GM21381 (cell line): Measurements from ENCODE around the gene RCC2.
"Not testable (repeated sequence)": the region's sequence is repeated elsewhere in the genome, so short reads cannot be mapped to it uniquely, and the experiment has no call there.

Source experiments
- ATAC-seq: cut with Tn5 transposase; IDR thresholded peaks from one replicate; pipeline ENCODE4 v1.9.1; 2021; ENCODE audit warnings: mild to moderate bottlenecking, moderate library complexity; ENCODE audit not compliant: unreplicated experiment

Gene RCC2

DNA sequence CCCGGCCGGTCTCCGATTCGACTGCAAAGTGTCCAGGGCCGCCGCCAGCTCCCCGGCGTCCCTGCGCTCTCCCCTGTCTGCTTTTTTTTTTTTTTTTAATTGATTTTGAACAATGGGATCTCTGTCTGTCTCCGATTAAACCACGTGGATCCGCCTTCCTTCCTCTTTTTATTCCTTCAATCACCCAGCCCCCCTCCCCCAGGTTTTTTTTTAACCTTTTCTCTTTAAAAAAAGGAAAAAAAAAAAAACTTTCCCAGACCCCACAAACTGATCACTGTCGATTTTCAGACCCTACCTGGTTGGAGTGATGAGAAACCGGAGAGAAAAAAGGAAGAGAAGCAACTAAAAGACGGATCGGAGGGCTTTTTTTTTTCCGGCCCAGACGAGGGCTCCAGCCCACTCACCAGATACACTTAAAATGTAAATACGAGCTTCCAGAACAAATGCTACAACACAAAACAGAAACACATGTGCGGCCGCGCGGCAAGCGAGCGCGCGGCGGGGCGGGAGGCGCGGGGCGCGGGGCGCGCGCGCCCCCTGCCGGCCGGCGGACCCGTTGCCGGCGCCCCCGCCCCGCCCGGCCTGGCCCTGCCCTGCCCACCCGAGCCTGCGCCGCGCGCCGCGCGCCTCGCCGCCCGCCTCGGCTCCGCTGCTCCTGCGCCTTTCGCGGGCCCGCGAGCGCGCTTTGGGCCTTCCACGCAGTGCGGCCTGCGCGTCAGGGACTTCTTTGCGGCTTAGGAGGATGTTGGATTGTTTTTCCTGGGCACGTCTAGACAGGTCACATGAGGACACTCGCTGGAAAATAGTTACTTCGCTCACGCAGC, at the start of gene RCC2:
TSS of gene RCC2 (minus strand) at position 428 of the 824 bp plus-strand sequence. CDS start 1,163 bp downstream, outside the sequence.
- ATAC-seq = peak; percentile 37

GRCh38 chr1:17486242-17486641, 46.8 kb upstream of the RCC2 start:
- no peak for ATAC-seq

GRCh38 chr1:17485281-17485680, 45.8 kb upstream of the RCC2 start:
- ATAC-seq = no peak

DNA sequence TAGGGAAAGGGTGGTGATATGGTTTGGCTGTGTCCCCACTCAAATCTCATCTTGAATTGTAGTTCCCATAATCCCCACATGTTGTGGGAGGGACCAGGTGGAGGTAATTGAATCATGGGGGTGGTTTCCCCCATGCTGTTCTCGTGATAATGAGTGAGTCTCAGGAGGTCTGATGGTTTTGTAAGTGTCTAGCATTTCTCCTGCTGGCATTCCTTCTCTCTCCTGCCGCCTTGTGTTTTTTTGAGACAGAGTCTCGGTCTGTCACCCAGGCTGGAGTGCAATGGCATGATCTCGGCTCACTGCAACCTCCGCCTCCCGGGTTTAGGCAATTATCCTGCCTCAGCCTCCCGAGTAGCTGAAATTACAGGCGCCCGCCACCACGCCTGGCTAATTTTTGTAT, 42.5 kb upstream of the RCC2 start:
- ATAC-seq = not testable (repeated sequence)

DNA sequence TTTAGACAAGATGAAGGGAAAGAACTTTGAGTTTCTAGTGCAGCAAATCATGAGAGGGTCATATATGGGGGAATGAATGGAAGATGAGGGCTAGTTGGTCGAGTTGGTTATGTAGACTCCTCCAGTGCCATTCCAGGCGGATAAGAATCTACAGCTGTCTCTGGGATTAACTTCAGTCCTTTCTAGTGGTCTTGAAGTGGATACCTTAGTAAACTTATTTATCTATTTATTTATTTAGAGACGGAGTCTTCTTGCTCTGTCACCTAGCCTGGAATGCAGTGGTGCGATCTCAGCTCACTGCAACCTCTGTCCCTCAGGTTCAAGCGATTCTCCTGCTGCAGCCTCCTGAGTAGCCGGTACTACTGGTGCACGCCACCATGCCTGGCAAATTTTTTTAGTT, 41.4 kb upstream of the RCC2 start:
- no peak for ATAC-seq

- no peak for ATAC-seq
These were observed 36.3 kb upstream of the RCC2 start for GRCh38 chr1:17475752-17476151.

DNA sequence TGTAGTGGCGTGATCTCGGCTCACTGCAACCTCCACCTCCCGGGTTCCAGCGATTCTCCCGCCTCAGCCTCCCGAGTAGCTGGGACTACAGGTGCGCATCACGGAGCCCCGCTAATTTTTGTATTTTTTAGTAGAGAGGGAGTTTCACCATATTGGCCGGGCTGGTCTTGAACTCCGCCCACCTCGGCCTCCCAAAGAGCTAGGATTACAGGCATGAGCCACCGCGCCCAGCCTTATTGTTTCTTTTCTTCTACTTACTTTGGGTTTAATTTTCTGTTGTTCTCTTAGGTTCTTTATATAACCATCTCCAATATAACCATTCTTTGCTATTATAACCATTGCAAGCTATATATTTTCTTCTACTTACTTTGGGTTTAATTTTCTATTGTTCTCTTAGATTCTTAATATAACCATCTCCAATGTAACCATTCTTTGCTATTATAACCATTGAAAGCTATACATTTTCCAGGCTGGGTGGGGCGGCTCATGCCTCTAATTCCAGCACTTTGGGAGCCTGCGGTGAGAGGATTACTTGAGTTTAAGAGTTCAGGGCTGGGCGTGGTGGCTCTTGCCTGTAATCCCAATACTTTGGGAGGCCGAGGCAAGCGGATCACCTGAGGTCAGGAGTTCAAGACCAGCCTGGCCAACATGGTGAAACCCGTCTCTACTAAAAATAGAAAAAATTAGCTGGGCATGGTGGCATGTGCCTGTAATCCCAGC, 35.5 kb upstream of the RCC2 start:
- ATAC-seq = not testable (repeated sequence)

GRCh38 chr1:17472814-17473213, 33.3 kb upstream of the RCC2 start:
- ATAC-seq = no peak

DNA sequence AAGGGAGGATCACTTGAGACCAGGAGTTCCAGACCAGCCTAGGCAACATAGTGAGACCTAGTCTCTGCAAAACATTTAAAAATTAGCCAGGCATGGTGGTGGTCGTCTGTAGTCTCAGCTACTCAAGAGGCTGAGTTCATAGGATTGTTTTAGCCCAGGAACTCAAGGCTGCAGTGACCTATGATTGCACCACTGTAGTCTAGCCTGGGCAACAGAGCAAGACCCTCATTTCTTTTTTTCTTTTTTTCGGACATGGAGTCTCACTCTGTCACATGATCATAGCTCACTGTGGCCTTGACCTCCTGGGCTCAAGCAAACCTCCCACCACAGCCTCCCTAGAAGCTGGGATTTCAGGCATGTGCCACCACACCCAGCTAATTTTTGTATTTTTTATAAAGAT, 31.9 kb upstream of the RCC2 start:
- no peak for ATAC-seq

- no peak for ATAC-seq
These were observed 30.7 kb upstream of the RCC2 start for GRCh38 chr1:17470021-17470799.

GRCh38 chr1:17468357-17469265, 29.1 kb upstream of the RCC2 start:
- not testable (repeated sequence) for ATAC-seq

DNA sequence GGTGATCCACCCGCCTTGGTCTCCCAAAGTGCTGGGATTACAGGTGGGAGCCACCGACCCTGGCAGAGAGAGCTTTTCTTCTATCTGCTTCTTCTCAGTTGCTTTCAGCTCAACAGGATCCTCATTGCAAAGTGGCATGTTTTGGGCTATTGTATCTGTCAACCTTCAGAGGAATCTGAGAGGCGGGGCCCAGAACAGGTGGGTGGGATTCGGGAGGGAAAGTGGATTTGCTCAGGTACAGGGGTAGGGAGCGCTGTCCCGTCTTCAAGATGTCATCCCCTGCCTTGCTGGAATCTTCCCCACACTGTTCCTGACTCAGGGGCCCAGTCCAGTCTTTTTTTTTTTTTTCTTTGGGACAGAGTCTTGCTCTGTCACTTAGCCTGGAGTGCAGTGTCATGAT, 26.9 kb upstream of the RCC2 start:
- ATAC-seq = no peak

DNA sequence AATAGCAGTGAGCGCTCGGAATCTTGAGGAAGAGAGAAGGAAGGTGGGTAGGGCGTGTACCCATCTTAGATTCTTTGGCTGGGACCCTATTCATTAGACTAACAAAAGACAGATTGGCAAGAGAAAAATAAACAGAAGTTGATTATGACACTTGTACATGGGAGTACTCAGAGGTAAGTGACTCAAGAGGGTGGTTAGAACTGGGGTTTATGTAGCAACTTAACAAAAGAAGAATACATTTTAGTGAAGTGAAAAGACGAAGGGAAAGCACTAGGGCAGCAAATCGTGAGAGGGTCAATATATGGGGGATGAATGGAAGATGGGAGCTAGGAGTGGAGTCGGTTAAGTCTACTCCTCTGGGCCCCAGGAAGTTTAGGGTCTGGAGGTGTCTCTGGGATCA, 25.8 kb upstream of the RCC2 start:
- ATAC-seq = no peak

- ATAC-seq = no peak
These were observed 24.5 kb upstream of the RCC2 start for GRCh38 chr1:17463991-17464390.

GRCh38 chr1:17462669-17463068, 23.2 kb upstream of the RCC2 start:
- ATAC-seq = no peak

GRCh38 chr1:17460219-17460618, 20.7 kb upstream of the RCC2 start:
- no peak for ATAC-seq

- ATAC-seq = no peak
These were observed 19.3 kb upstream of the RCC2 start for GRCh38 chr1:17458794-17459193.

DNA sequence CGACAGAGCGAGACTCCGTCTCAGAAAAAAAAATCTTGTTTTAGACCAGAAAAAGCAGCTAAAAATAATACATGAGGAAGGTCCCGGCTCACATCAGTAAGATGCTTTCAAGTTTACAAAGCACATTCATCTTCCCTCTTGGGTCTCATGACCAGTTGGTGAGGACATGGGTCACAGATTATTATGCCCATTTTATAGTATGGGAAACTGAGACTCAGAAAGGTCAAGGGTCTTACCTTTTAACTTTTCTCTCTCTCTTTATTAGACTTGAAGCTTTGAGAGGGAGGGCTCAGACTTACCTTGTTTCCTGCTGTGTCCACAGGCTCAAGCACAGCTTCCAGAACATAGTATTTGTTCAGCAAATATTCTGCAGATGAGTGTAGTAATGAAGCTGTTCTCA, 13.2 kb upstream of the RCC2 start:
- no peak for ATAC-seq

DNA sequence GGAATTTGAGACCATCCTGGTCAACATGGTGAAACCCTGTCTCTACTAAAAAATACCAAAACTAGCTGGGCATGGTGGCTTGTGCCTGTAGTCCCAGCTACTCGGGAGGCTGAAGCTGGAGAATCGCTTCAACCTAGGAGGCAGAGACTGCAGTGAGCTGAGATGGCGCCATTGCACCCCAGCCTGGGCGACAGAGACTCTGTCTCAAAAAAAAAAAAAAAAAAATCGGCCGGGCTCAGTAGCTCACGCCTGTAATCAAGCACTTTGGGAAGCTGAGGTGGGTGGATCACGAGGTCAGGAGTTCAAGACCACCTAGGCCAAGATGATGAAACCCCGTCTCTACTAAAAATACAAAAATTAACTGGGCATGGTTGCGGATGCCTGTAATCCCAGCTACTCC, 12.7 kb upstream of the RCC2 start:
- ATAC-seq = not testable (repeated sequence)

DNA sequence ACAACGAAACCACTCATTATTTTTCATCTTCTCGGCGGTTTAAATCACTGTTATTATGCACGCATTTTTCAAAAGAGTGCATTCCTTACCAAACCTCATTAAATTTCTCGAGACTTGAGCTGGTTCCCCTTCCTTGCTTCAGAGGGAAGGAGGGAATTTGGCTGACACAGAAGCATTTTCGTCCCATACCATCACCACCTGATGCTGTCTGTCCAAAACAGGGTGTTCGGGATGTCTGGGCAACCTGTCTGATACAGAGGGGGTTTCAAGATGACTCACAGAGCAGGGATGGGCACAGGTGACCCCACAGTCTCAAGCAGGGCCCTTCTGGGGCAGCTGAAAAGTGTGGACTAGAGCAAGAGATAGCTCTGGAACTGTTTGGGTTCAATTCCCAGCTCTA, 12.3 kb upstream of the RCC2 start:
- no peak for ATAC-seq
